Gastrocnemius medialis (tissue), 4 donors: Measurements from ENCODE around the gene KRT78. TPM values are rescaled to one million over a fixed set of nuclear protein-coding genes. Genes with fewer than 3 reads are reported as not detected.

Source experiments
- ATAC-seq, 2 donors: fragments of 150-250 bp; one replicate each; pipeline ENCODE4 v1.9.1; 2016
- DNase-seq, 2 donors: peaks; one replicate each; pipeline ENCODE4 v3.0.0-alpha.2; 2019
- H3K27ac ChIP-seq, 4 donors: fragments of 200-600 bp; sonication (generic); 1 replicate in 1 of 4; 2 replicates in 3 of 4; pipeline ENCODE4 v1.5.1; 2016 to 2018; ENCODE audit warnings: mild to moderate bottlenecking in 2 of 4, moderate library complexity in 1 of 4
- H3K27me3 ChIP-seq, 3 donors: fragments of 200-600 bp; sonication (generic) in 2 of 3; 1 replicate in 1 of 3; 2 replicates in 2 of 3; pipeline versions ENCODE4 v1.5.1 to v1.6.0; 2016 to 2019; ENCODE audit warnings: mild to moderate bottlenecking in 1 of 3, moderate library complexity in 1 of 3
- H3K36me3 ChIP-seq, 2 donors: fragments of 200-600 bp; sonication (generic) in 1 of 2; one replicate each; pipeline ENCODE4 v1.5.1; 2017 to 2018
- H3K4me1 ChIP-seq, 2 donors: fragments of 200-600 bp; sonication (generic) in 1 of 2; one replicate each; pipeline ENCODE4 v1.5.1; 2016 to 2017; ENCODE audit warnings: mild to moderate bottlenecking in 2 of 2
- H3K4me3 ChIP-seq, 4 donors: fragments of 200-600 bp; sonication (generic) in 3 of 4; 1 replicate in 1 of 4; 2 replicates in 3 of 4; pipeline ENCODE4 v1.5.1; 2016 to 2019; ENCODE audit warnings: mild to moderate bottlenecking in 2 of 4
- H3K9me3 ChIP-seq, 3 donors: fragments of 200-600 bp; sonication (generic) in 2 of 3; 1 replicate in 1 of 3; 2 replicates in 2 of 3; pipeline ENCODE4 v1.5.1; 2016 to 2019
- POLR2A ChIP-seq, 2 donors: fragments of 450-650 bp; IDR thresholded peaks; one replicate each; pipeline ENCODE4 v1.6.1; 2017; ENCODE audit warnings: antibody characterized with exemption in 2 of 2, mild to moderate bottlenecking in 2 of 2, moderate library complexity in 2 of 2
- in situ Hi-C, 4 donors: fragments of 200-750 bp; cut with MboI; loops; one replicate each; pipeline versions ENCODE4 v1.15.0 to v1.8.0; 2017; ENCODE audit warnings: low sequenced_read_pairs in 4 of 4
- intact Hi-C: fragments of 100-400 bp; cut with DNase I; formaldehyde crosslinking; loops from one replicate; pipeline ENCODE4 v1.15.1; 2023; ENCODE audit warnings: low total_unique reads
- total RNA-seq, 4 donors: library from RNA; depleted of rRNA; stranded (reverse); fragments of >200 nt; gene quantifications; one replicate each; pipeline versions ENCODE4 v1.1.0 to v1.2.3, GENCODE V29; 2016
- TF ChIP-seq, protein P1 (sequence below), 5 experiments: fragments of 450-650 bp in 3 of 5; fragments of 200-600 bp in 2 of 5; sonication (generic) in 2 of 5; IDR thresholded peaks in 4 of 5; conservative IDR thresholded peaks in 1 of 5; 1 replicate in 4 of 5; 2 replicates in 1 of 5; pipeline ENCODE4 v1.5.1; 2016 to 2019; ENCODE audit warnings: antibody characterized with exemption in 5 of 5, mild to moderate bottlenecking in 3 of 5, moderate library complexity in 3 of 5

Gene KRT78
- total RNA-seq, 4 donors from 2014 or later: not detected

DNA sequence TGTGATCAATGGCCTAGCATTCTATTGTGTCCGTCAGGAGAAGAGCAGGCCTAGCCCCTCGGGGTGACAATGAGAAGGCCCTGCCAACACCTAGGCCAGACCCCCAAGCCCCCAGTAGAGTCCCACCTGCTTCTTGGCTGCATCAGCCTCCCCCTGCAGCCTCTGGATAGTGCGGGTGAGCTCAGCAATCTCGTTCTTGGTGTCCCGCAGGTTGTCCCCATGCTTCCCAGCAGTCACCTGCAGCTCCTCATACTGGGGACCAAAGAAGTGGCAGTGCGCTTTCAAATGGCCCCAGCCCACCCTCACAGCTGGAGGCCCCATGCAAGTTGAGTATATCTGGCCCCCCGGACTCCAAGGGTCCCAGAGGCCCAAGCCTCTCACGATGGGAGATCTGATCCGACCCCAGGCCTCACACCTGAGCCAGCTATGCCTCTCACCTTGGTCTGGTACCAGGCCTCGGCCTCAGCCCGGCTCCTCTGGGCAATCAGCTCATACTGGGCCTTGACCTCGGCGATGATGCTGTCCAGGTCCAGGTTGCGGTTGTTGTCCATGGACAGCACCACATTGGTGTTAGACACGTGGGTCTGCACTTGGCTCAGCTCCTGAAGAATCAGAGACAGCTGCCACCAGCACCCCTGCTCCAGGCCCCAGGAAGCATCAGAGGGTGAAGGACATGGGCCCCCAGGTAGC, 24.9 kb downstream of the KRT78 start:
- intact Hi-C loops (no loop called here), in situ Hi-C loops (no loop called here)
- no peaks in the 10 kb centered on the region for H3K36me3 ChIP-seq

DNA sequence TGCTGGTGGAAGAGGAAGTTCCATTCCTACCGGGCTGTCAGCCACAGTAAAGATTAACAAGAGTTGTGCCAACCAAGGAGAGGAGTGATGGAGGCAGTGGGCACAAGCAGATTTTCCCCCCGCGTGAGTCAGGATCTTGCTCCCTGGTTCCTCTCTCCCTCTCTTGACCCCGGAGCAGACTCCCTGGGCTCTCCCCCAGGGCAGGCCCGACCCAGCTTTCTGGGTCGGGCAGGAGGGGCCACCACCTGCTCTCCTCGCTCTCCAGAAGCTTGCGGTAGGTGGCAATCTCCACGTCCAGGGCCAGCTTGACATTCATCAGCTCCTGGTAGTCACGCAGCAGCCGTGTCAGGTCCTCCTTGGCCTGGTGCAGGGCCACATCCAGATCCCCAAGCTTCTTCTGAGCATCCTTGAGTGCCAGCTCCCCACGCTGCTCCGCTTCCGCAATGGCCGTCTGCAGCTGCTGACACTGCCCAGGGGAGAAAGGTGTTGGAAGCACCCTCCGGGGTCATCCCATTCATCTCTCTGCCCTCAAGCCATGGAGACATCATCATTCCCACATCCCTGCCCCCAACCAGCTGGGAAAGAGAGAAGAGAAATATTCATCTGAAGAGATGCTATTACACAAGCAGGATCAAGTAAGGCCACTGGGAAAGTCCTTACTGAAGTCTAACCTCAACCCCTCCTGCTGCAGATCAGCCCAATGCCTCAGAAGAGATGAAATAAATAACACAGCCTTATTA, 25.9 kb downstream of the KRT78 start:
- DNase-seq (no peak), ATAC-seq (no peak)
- in situ Hi-C loops: no loop called here
- H3K9me3 ChIP-seq: no peaks in the 10 kb centered on the region
- no peak overlapping the region for H3K4me3 ChIP-seq
- intact Hi-C loops: no loop called here
- peaks cover 0 to 13% (median 6%) of the 10 kb centered on the region in 3 donors for H3K27me3 ChIP-seq
- no peaks in the 10 kb centered on the region for H3K4me1 ChIP-seq
- no peak overlapping the region for H3K27ac ChIP-seq
- TF ChIP-seq, protein P1, sequence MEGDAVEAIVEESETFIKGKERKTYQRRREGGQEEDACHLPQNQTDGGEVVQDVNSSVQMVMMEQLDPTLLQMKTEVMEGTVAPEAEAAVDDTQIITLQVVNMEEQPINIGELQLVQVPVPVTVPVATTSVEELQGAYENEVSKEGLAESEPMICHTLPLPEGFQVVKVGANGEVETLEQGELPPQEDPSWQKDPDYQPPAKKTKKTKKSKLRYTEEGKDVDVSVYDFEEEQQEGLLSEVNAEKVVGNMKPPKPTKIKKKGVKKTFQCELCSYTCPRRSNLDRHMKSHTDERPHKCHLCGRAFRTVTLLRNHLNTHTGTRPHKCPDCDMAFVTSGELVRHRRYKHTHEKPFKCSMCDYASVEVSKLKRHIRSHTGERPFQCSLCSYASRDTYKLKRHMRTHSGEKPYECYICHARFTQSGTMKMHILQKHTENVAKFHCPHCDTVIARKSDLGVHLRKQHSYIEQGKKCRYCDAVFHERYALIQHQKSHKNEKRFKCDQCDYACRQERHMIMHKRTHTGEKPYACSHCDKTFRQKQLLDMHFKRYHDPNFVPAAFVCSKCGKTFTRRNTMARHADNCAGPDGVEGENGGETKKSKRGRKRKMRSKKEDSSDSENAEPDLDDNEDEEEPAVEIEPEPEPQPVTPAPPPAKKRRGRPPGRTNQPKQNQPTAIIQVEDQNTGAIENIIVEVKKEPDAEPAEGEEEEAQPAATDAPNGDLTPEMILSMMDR (IDR thresholded peaks at IDR 0.05 in 4 of 5, conservative IDR thresholded peaks at IDR 0.05 in 1 of 5): no peak
- no peak for TF ChIP-seq POLR2A (IDR thresholded peaks at IDR 0.05)
- H3K36me3 ChIP-seq: no peaks in the 10 kb centered on the region

More for the DNA sequence above, 24.9 kb downstream of the KRT78 start:
- TF ChIP-seq, protein P1 (IDR thresholded peaks at IDR 0.05 in 4 of 5, conservative IDR thresholded peaks at IDR 0.05 in 1 of 5): no peak
- TF ChIP-seq POLR2A (IDR thresholded peaks at IDR 0.05): no peak
- DNase-seq (no peak), ATAC-seq (no peak)
- H3K9me3 ChIP-seq: no peaks in the 10 kb centered on the region
- H3K4me1 ChIP-seq: no peaks in the 10 kb centered on the region
- no peak overlapping the region for H3K27ac ChIP-seq
- no peak overlapping the region for H3K4me3 ChIP-seq
- H3K27me3 ChIP-seq: peaks cover 0 to 9% (median 6%) of the 10 kb centered on the region in 3 donors

DNA sequence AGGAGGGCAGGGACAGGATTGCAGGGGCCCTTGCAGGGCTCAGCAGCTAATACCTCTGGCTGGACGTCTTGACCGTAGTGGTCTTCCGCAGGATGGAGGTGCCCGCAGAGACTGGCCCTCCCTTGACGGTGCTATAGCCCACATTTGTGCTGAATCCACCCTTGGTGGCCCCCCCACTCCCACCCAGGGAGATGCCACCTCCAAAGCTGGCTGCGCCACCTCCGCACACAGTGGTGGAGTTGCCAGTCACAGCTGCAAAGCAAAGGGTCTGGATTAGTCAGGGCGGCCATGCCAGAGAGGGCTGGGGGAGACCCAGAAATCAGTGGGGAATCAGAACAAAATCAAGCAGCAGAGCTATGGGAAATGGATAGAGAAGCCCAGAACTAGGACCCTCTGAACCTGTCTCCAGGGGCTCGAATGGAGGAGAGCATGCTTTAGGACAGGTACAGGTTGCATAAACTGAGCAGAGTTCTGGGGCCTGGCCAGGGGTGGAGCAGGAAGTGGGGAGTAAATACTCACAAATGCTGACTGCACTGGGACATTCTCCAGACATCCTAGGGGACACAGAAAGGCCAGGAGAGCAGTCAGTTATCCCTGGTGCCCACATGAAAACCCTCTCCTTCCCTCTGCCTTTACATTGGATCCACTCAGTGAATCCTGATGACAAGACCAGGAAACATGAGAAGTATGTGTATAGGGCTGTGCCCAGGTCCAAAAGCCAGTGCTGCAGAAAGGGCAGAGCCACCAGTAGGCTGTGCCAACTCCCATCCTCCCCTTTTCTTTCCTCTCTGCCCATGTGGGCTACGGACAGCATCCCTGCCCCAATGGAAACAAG, 26.8 kb downstream of the KRT78 start:
- in situ Hi-C loops (no loop called here), intact Hi-C loops (no loop called here)
- ATAC-seq (no peak), DNase-seq (no peak)
- TF ChIP-seq POLR2A (IDR thresholded peaks at IDR 0.05): no peak
- TF ChIP-seq, protein P1 (IDR thresholded peaks at IDR 0.05 in 4 of 5, conservative IDR thresholded peaks at IDR 0.05 in 1 of 5): no peak
- H3K4me3 ChIP-seq: no peak overlapping the region
- no peaks in the 10 kb centered on the region for H3K36me3 ChIP-seq
- no peak overlapping the region for H3K27ac ChIP-seq
- H3K9me3 ChIP-seq: no peaks in the 10 kb centered on the region
- H3K4me1 ChIP-seq: no peaks in the 10 kb centered on the region
- peaks cover 0 to 21% (median 6%) of the 10 kb centered on the region in 3 donors for H3K27me3 ChIP-seq

DNA sequence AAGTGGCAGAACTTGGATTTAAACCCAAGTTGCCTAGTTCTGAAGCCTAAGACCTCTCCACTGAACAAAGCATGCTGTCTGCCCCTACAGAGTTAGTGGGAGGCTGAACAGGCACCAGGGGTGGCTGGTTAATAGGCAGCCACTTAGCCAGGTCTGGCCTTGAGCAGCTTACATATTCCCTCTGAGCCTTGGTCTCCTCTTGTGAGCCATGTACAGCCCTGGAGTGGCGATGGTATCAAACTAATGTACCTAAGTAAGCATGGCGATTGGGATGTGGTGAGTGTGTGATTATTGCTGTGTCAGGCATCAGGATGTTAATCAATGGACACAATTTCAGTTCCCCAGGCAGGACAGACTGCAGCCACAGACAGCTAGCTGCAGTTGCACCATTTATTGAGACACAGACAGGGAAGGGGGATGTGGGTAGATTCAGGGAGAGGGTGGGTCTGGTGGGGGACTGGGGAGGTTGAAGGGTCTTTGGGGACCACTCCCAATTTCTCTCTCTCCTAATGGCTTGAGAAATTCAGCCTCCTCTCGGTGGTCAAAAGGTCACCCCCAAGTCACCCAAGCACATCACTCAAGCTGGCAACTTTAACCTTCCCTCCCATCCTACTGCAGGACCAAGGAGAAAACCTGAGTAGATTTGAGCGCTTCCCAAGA, 27.6 kb downstream of the KRT78 start:
- H3K9me3 ChIP-seq: no peaks in the 10 kb centered on the region
- no peak overlapping the region for H3K4me3 ChIP-seq
- TF ChIP-seq, protein P1 (IDR thresholded peaks at IDR 0.05 in 4 of 5, conservative IDR thresholded peaks at IDR 0.05 in 1 of 5): no peak
- no peak for TF ChIP-seq POLR2A (IDR thresholded peaks at IDR 0.05)
- H3K36me3 ChIP-seq: no peaks in the 10 kb centered on the region
- in situ Hi-C loops (no loop called here), intact Hi-C loops (no loop called here)
- ATAC-seq (no peak), DNase-seq (no peak)
- no peaks in the 10 kb centered on the region for H3K4me1 ChIP-seq
- peaks cover 0 to 21% (median 6%) of the 10 kb centered on the region in 3 donors for H3K27me3 ChIP-seq
- no peak overlapping the region for H3K27ac ChIP-seq
